Neural cell (in vitro differentiated cells): ENCODE data around the gene TTC23L. TPM values are rescaled to one million over a fixed set of nuclear protein-coding genes. Genes with fewer than 3 reads are reported as not detected.
A peak's percentile ranks its signal among the peaks of the same experiment; 100 is the strongest.

ENCODE experiments used
- H2AFZ ChIP-seq: fragments of 200-600, 300-800 bp; sonication (generic), shearing (Covaris generic); 2 replicates; pipeline ENCODE4 v1.6.0; 2014; ENCODE audit warnings: low read depth, mild to moderate bottlenecking, antibody characterized with exemption, low read length, moderate library complexity
- H3F3A ChIP-seq: fragments of 200-600 bp; shearing (Covaris generic); 2 replicates; pipeline ENCODE4 v1.6.1; 2016; ENCODE audit warnings: mild to moderate bottlenecking, moderate library complexity, mixed read lengths, antibody characterized with exemption, low read length; ENCODE audit not compliant: insufficient read depth, poor library complexity, severe bottlenecking
- H3K27ac ChIP-seq: fragments of 200-600, 300-800 bp; sonication (generic), shearing (Covaris generic); 2 replicates; pipeline ENCODE4 v1.5.1; 2014; ENCODE audit warnings: mild to moderate bottlenecking, low read length, moderate library complexity
- H3K27me3 ChIP-seq: fragments of 300-800, 200-600 bp; sonication (generic), shearing (Covaris generic); 2 replicates; pipeline ENCODE4 v1.6.0; 2014; ENCODE audit warnings: mild to moderate bottlenecking, low read depth, low read length, moderate library complexity; ENCODE audit not compliant: insufficient read depth
- H3K36me3 ChIP-seq: fragments of 300-800, 200-600 bp; sonication (generic), shearing (Covaris generic); 2 replicates; pipeline ENCODE4 v1.5.1; 2014; ENCODE audit warnings: mild to moderate bottlenecking, antibody characterized with exemption, low read length, moderate library complexity; ENCODE audit not compliant: insufficient read depth
- H3K4me2 ChIP-seq: fragments of 300-800, 200-600 bp; sonication (generic), shearing (Covaris generic); 2 replicates; pipeline ENCODE4 v1.6.0; 2014; ENCODE audit warnings: mild to moderate bottlenecking, low read length
- H3K4me3 ChIP-seq: fragments of 300-800, 200-600 bp; sonication (generic), shearing (Covaris generic); 2 replicates; pipeline ENCODE4 v1.5.1; 2014; ENCODE audit warnings: mild to moderate bottlenecking, low read length, moderate library complexity
- H3K79me2 ChIP-seq: fragments of 200-600 bp; shearing (Covaris generic); replicated peaks from 2 replicates; pipeline ENCODE4 v1.6.0; 2014; ENCODE audit warnings: mild to moderate bottlenecking, low read length, moderate library complexity; ENCODE audit not compliant: insufficient read depth
- H3K9ac ChIP-seq: fragments of 300-800, 200-600 bp; sonication (generic), shearing (Covaris generic); 2 replicates; pipeline ENCODE4 v1.6.1; 2016; ENCODE audit warnings: mild to moderate bottlenecking, low read length, mixed read lengths
- H3K9me2 ChIP-seq: fragments of 200-600 bp; shearing (Covaris generic); 2 replicates; pipeline ENCODE4 v1.6.1; 2016; ENCODE audit warnings: mild to moderate bottlenecking, low read length, mixed read lengths; ENCODE audit not compliant: insufficient read depth
- H3K9me3 ChIP-seq: fragments of 200-600, 300-800 bp; sonication (generic), shearing (Covaris generic); 2 replicates; pipeline ENCODE4 v1.6.1; 2016; ENCODE audit warnings: mild to moderate bottlenecking, mixed run types, low read length, moderate library complexity, mixed read lengths
- H4K20me1 ChIP-seq: fragments of 200-600 bp; shearing (Covaris generic); 2 replicates; pipeline ENCODE4 v1.6.1; 2016; ENCODE audit warnings: mild to moderate bottlenecking, mixed run types; ENCODE audit not compliant: insufficient read depth
- CTCF ChIP-seq: fragments of 450-650 bp; IDR thresholded peaks from 2 replicates; pipeline ENCODE4 v1.5.1; 2014; ENCODE audit warnings: antibody characterized with exemption, mild to moderate bottlenecking, moderate library complexity; ENCODE audit not compliant: poor library complexity, severe bottlenecking
- EP300 ChIP-seq: fragments of 450-650 bp; conservative IDR thresholded peaks from 2 replicates; pipeline ENCODE4 v1.6.1; 2014; ENCODE audit warnings: antibody characterized with exemption, mild to moderate bottlenecking, moderate library complexity; ENCODE audit not compliant: poor library complexity, severe bottlenecking
- EZH2 ChIP-seq: fragments of 200-600, 300-800 bp; shearing (Covaris generic), sonication (generic); IDR thresholded peaks from 2 replicates; pipeline ENCODE4 v1.6.1; 2014; ENCODE audit warnings: antibody characterized with exemption, low read length, borderline replicate concordance, mild to moderate bottlenecking; ENCODE audit not compliant: insufficient read depth, poor library complexity, severe bottlenecking
- MXI1 ChIP-seq: fragments of 450-650 bp; conservative IDR thresholded peaks from 2 replicates; pipeline ENCODE4 v1.6.1; 2014; ENCODE audit warnings: antibody characterized with exemption, mild to moderate bottlenecking; ENCODE audit not compliant: poor library complexity, severe bottlenecking
- POLR2AphosphoS5 ChIP-seq: IDR thresholded peaks from 2 replicates; pipeline ENCODE4 v1.6.1; 2012
- RAD21 ChIP-seq: fragments of 450-650 bp; conservative IDR thresholded peaks from 2 replicates; pipeline ENCODE4 v1.6.1; 2014; ENCODE audit warnings: antibody characterized with exemption, mild to moderate bottlenecking, moderate library complexity
- REST ChIP-seq: IDR thresholded peaks from 2 replicates; pipeline ENCODE4 v1.6.1; 2012; ENCODE audit warnings: borderline replicate concordance
- SMC3 ChIP-seq: fragments of 450-650 bp; conservative IDR thresholded peaks from 2 replicates; pipeline ENCODE4 v1.6.1; 2014; ENCODE audit warnings: antibody characterized with exemption, mild to moderate bottlenecking, moderate library complexity; ENCODE audit not compliant: poor library complexity
- TAF1 ChIP-seq: IDR thresholded peaks from 2 replicates; pipeline ENCODE4 v1.6.1; 2012; ENCODE audit warnings: low read depth
- polyA plus RNA-seq: library from polyadenylated mRNA; depleted of rRNA; stranded (reverse); fragments of >200 nt; gene quantifications from 2 replicates; pipeline ENCODE4 v1.2.3, GENCODE V29; 2014

TTC23L gene
- polyA plus RNA-seq, 1 donor from 2014 or later: 8.3 TPM

GRCh38 chr5:34915856-34916192 is 76.9 kb downstream of the TTC23L start:
- Histone ChIP-seq H3K4me2 (peak overlapping the region; percentile 86), H3K4me3 (peak overlapping the region; percentile 96), H3K27me3 (no peaks in the 10 kb centered on the region), H3K79me2 (peaks cover 43% of the 10 kb centered on the region), H3K9me3 (no peaks in the 10 kb centered on the region), H4K20me1 (no peaks in the 10 kb centered on the region), H3F3A (no peaks in the 10 kb centered on the region), H3K36me3 (peaks cover 5% of the 10 kb centered on the region), H3K27ac (peak overlapping the region; percentile 57), H3K9ac (peak overlapping the region; percentile 68), H2AFZ (peak overlapping the region; percentile 51), H3K9me2 (no peaks in the 10 kb centered on the region)
- peak; percentile 5 for TF ChIP-seq REST
- no peak for TF ChIP-seq TAF1
- no peak for TF ChIP-seq EZH2
- peak; percentile 87 for TF ChIP-seq MXI1

- H4K20me1 ChIP-seq: no peaks in the 10 kb centered on the region
- no peaks in the 10 kb centered on the region for H3K9me3 ChIP-seq
- peaks cover 43% of the 10 kb centered on the region for H3K79me2 ChIP-seq
- H3K4me3 ChIP-seq: peak overlapping the region; percentile 96
- no peaks in the 10 kb centered on the region for H3F3A ChIP-seq
- H3K9ac ChIP-seq: peak overlapping the region; percentile 68
- TF ChIP-seq EP300 (no peak), SMC3 (no peak), POLR2AphosphoS5 (no peak)
- H3K27ac ChIP-seq: no peak overlapping the region
- H3K9me2 ChIP-seq: no peaks in the 10 kb centered on the region
- H2AFZ ChIP-seq: no peak overlapping the region
- no peaks in the 10 kb centered on the region for H3K27me3 ChIP-seq
- peaks cover 5% of the 10 kb centered on the region for H3K36me3 ChIP-seq
- peak overlapping the region; percentile 86 for H3K4me2 ChIP-seq
Measured at GRCh38 chr5:34916518-34916917, 77.6 kb downstream of the TTC23L start.

GRCh38 chr5:34918025-34918424 is 79.1 kb downstream of the TTC23L start:
- Histone ChIP-seq H2AFZ (no peak overlapping the region), H3K9me3 (no peaks in the 10 kb centered on the region), H3K36me3 (no peaks in the 10 kb centered on the region), H4K20me1 (no peaks in the 10 kb centered on the region), H3K9me2 (no peaks in the 10 kb centered on the region), H3K79me2 (peaks cover 40% of the 10 kb centered on the region), H3K27ac (no peak overlapping the region), H3K4me2 (no peak overlapping the region), H3F3A (no peaks in the 10 kb centered on the region), H3K27me3 (no peaks in the 10 kb centered on the region), H3K9ac (no peak overlapping the region), H3K4me3 (no peak overlapping the region)
- TF ChIP-seq POLR2AphosphoS5 (no peak), SMC3 (no peak), CTCF (no peak), REST (no peak), MXI1 (no peak), RAD21 (no peak), EP300 (no peak)
